ENCODE data around the gene PELI2.

DNA sequence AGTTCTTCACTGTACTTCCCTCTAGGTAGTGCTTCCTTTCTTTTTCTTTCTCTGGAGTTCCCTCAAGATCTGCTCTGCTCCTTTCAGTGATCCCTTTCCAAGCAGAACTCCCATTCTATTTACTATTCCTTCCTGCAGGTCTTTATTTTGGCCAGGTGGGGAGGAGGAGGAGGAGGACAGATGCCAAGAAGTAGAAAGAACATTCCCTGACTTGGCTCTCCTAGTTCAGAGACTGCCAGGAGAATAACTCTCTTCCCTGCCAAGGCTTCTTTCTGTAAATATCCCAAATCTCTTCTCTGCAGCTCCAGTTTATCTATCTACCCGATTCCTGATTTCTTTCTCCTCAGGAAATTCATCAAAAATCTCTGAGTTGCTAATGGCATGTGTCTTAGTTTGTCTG lies 231.7 kb downstream of the PELI2 start:
- TF ChIP-seq RAD21 (IDR thresholded peaks at IDR 0.05; ENCODE audit: low read depth) (no peak), EZH2 (IDR thresholded peaks at IDR 0.05) (no peak)
- TF ChIP-seq, protein P1, sequence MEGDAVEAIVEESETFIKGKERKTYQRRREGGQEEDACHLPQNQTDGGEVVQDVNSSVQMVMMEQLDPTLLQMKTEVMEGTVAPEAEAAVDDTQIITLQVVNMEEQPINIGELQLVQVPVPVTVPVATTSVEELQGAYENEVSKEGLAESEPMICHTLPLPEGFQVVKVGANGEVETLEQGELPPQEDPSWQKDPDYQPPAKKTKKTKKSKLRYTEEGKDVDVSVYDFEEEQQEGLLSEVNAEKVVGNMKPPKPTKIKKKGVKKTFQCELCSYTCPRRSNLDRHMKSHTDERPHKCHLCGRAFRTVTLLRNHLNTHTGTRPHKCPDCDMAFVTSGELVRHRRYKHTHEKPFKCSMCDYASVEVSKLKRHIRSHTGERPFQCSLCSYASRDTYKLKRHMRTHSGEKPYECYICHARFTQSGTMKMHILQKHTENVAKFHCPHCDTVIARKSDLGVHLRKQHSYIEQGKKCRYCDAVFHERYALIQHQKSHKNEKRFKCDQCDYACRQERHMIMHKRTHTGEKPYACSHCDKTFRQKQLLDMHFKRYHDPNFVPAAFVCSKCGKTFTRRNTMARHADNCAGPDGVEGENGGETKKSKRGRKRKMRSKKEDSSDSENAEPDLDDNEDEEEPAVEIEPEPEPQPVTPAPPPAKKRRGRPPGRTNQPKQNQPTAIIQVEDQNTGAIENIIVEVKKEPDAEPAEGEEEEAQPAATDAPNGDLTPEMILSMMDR (IDR thresholded peaks at IDR 0.05 in 2 of 3, conservative IDR thresholded peaks at IDR 0.05 in 1 of 3; ENCODE audit: borderline replicate concordance in 1 of 3, insufficient read depth in 1 of 3, low read depth in 2 of 3, low read length in 2 of 3) = no peak
- TF ChIP-seq, protein P2, sequence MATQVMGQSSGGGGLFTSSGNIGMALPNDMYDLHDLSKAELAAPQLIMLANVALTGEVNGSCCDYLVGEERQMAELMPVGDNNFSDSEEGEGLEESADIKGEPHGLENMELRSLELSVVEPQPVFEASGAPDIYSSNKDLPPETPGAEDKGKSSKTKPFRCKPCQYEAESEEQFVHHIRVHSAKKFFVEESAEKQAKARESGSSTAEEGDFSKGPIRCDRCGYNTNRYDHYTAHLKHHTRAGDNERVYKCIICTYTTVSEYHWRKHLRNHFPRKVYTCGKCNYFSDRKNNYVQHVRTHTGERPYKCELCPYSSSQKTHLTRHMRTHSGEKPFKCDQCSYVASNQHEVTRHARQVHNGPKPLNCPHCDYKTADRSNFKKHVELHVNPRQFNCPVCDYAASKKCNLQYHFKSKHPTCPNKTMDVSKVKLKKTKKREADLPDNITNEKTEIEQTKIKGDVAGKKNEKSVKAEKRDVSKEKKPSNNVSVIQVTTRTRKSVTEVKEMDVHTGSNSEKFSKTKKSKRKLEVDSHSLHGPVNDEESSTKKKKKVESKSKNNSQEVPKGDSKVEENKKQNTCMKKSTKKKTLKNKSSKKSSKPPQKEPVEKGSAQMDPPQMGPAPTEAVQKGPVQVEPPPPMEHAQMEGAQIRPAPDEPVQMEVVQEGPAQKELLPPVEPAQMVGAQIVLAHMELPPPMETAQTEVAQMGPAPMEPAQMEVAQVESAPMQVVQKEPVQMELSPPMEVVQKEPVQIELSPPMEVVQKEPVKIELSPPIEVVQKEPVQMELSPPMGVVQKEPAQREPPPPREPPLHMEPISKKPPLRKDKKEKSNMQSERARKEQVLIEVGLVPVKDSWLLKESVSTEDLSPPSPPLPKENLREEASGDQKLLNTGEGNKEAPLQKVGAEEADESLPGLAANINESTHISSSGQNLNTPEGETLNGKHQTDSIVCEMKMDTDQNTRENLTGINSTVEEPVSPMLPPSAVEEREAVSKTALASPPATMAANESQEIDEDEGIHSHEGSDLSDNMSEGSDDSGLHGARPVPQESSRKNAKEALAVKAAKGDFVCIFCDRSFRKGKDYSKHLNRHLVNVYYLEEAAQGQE (IDR thresholded peaks at IDR 0.05; ENCODE audit: low read depth) = no peak
- TF ChIP-seq, protein P3, sequence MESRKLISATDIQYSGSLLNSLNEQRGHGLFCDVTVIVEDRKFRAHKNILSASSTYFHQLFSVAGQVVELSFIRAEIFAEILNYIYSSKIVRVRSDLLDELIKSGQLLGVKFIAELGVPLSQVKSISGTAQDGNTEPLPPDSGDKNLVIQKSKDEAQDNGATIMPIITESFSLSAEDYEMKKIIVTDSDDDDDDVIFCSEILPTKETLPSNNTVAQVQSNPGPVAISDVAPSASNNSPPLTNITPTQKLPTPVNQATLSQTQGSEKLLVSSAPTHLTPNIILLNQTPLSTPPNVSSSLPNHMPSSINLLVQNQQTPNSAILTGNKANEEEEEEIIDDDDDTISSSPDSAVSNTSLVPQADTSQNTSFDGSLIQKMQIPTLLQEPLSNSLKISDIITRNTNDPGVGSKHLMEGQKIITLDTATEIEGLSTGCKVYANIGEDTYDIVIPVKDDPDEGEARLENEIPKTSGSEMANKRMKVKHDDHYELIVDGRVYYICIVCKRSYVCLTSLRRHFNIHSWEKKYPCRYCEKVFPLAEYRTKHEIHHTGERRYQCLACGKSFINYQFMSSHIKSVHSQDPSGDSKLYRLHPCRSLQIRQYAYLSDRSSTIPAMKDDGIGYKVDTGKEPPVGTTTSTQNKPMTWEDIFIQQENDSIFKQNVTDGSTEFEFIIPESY (IDR thresholded peaks at IDR 0.05; ENCODE audit: extremely low read depth, insufficient replicate concordance, low read length) = no peak
